IMR-90 (cell line): ENCODE measurements around the gene FKTN. TPM values are rescaled to one million over a fixed set of nuclear protein-coding genes. Genes with fewer than 3 reads are reported as not detected.

Experiments
- ATAC-seq: fragments of 200-7000 bp; cut with Tn5 transposase; 2 replicates; pipeline ENCODE4 v1.9.1; 2020; ENCODE audit warnings: low read depth, mild to moderate bottlenecking, moderate library complexity
- BruUV-seq: library from RNA; stranded (reverse); fragments of 400-500 nt; replicated peaks from 2 replicates; lab custom pipeline; 2021; lab: Mats Ljungman, UMichigan
- CTCF ChIA-PET: fragments of 300-600 bp; formaldehyde crosslinking; extraction: SDS; loops from one replicate; lab custom pipeline; 2021; ENCODE audit warnings: antibody characterized with exemption; lab: Yijun Ruan, JAX
- POLR2A ChIA-PET: fragments of 300-600 bp; sonication (Branson Sonifier 250); formaldehyde crosslinking; loops from one replicate; lab custom pipeline; 2022; ENCODE audit warnings: antibody characterized with exemption; ENCODE audit not compliant: unreplicated experiment; lab: Charles Lee
- DNase-seq: peaks from one replicate; pipeline ENCODE4 v3.0.0; 2013
- H2AFZ ChIP-seq: replicated peaks from 2 replicates; pipeline ENCODE3; 2013; ENCODE audit warnings: low read length, mild to moderate bottlenecking; ENCODE audit not compliant: poor library complexity
- H2AK5ac ChIP-seq: 2 replicates; pipeline ENCODE4 v1.6.1; 2013; ENCODE audit warnings: low read depth, low read length, inconsistent platforms
- H2AK9ac ChIP-seq: replicated peaks from 2 replicates; pipeline ENCODE3; 2013; ENCODE audit warnings: mild to moderate bottlenecking, low read depth, low read length, moderate library complexity; ENCODE audit not compliant: poor library complexity
- H2BK120ac ChIP-seq: 2 replicates; pipeline ENCODE4 v1.6.1; 2013; ENCODE audit warnings: low read depth, low read length, inconsistent platforms
- H2BK15ac ChIP-seq: 3 replicates; pipeline ENCODE4 v1.6.1; 2013; ENCODE audit warnings: low read depth, low read length, inconsistent platforms
- H2BK20ac ChIP-seq: 2 replicates; pipeline ENCODE4 v1.6.1; 2013; ENCODE audit warnings: low read depth, mild to moderate bottlenecking, inconsistent platforms, low read length, moderate library complexity
- H2BK5ac ChIP-seq: 2 replicates; pipeline ENCODE4 v1.6.1; 2013; ENCODE audit warnings: mild to moderate bottlenecking, low read depth, low read length, inconsistent platforms; ENCODE audit not compliant: poor library complexity, severe bottlenecking
- H3K14ac ChIP-seq: replicated peaks from 2 replicates; pipeline ENCODE4 v1.6.1; 2013; ENCODE audit warnings: low read depth, low read length, inconsistent platforms
- H3K18ac ChIP-seq: 2 replicates; pipeline ENCODE4 v1.6.1; 2013; ENCODE audit warnings: low read depth, low read length, control low read depth
- H3K23ac ChIP-seq: 2 replicates; pipeline ENCODE4 v1.6.1; 2013; ENCODE audit warnings: low read depth, low read length, inconsistent platforms
- H3K27ac ChIP-seq: 2 replicates; pipeline ENCODE4 v1.5.1; 2013; ENCODE audit warnings: mild to moderate bottlenecking, control low read depth, low read length; ENCODE audit not compliant: insufficient read depth
- H3K27me3 ChIP-seq: 2 replicates; pipeline ENCODE4 v1.6.1; 2013; ENCODE audit warnings: low read length; ENCODE audit not compliant: control insufficient read depth, insufficient read depth
- H3K36me3 ChIP-seq: 2 replicates; pipeline ENCODE4 v1.6.1; 2013; ENCODE audit warnings: low read length, mixed read lengths; ENCODE audit not compliant: control insufficient read depth, insufficient read depth
- H3K4ac ChIP-seq: 2 replicates; pipeline ENCODE4 v1.6.1; 2013; ENCODE audit warnings: low read depth, low read length, inconsistent platforms
- H3K4me1 ChIP-seq: 2 replicates; pipeline ENCODE4 v1.6.1; 2013; ENCODE audit warnings: low read length, mixed read lengths; ENCODE audit not compliant: control insufficient read depth, insufficient read depth
- H3K4me2 ChIP-seq: 2 replicates; pipeline ENCODE4 v1.6.1; 2013; ENCODE audit warnings: low read depth, mild to moderate bottlenecking, control low read depth, low read length, moderate library complexity
- H3K4me3 ChIP-seq: 2 replicates; pipeline ENCODE4 v1.5.1; 2013; ENCODE audit warnings: low read depth, mild to moderate bottlenecking, control low read depth, low read length, moderate library complexity; ENCODE audit not compliant: insufficient read depth
- H3K56ac ChIP-seq: 2 replicates; pipeline ENCODE4 v1.6.1; 2013; ENCODE audit warnings: low read length, inconsistent platforms; ENCODE audit not compliant: insufficient read depth; ENCODE audit errors: extremely low read depth
- H3K79me1 ChIP-seq, 2 experiments: 2 replicates each; pipeline ENCODE4 v1.6.1; 2013; ENCODE audit warnings: low read length in 2 of 2, inconsistent platforms in 1 of 2, low read depth in 1 of 2
- H3K9ac ChIP-seq: 2 replicates; pipeline ENCODE4 v1.6.1; 2013; ENCODE audit warnings: low read depth, low read length, control low read depth
- H3K9me1 ChIP-seq: 2 replicates; pipeline ENCODE4 v1.6.1; 2013; ENCODE audit warnings: low read length, inconsistent platforms; ENCODE audit not compliant: insufficient read depth
- H3K9me3 ChIP-seq: 2 replicates; pipeline ENCODE4 v1.6.1; 2013; ENCODE audit warnings: low read length; ENCODE audit not compliant: control insufficient read depth, insufficient read depth
- H4K20me1 ChIP-seq: 2 replicates; pipeline ENCODE4 v1.6.1; 2013; ENCODE audit warnings: low read length, inconsistent platforms; ENCODE audit not compliant: insufficient read depth
- H4K5ac ChIP-seq: 2 replicates; pipeline ENCODE4 v1.6.1; 2013; ENCODE audit warnings: mild to moderate bottlenecking, low read depth, low read length, control low read depth
- H4K8ac ChIP-seq, 2 experiments: 2 replicates each; pipeline ENCODE4 v1.6.1; 2013; ENCODE audit warnings: low read depth in 2 of 2, low read length in 2 of 2, control low read depth in 1 of 2, inconsistent platforms in 1 of 2
- H4K91ac ChIP-seq: 2 replicates; pipeline ENCODE4 v1.6.1; 2013; ENCODE audit warnings: low read depth, low read length, inconsistent platforms; ENCODE audit not compliant: insufficient read depth
- CEBPB ChIP-seq: IDR thresholded peaks from 2 replicates; pipeline ENCODE4 v1.6.1; 2012; ENCODE audit warnings: low read depth, low read length, improper control_type of control experiment
- FOS ChIP-seq: fragments of 150-350 bp; IDR thresholded peaks from 2 replicates; pipeline ENCODE4 v1.6.1; 2016; ENCODE audit warnings: low read depth, low read length
- POLR2A ChIP-seq: IDR thresholded peaks from 2 replicates; pipeline ENCODE4 v1.6.1; 2012; ENCODE audit warnings: mild to moderate bottlenecking, low read depth, low read length
- RAD21 ChIP-seq: IDR thresholded peaks from 2 replicates; pipeline ENCODE4 v1.6.1; 2012; ENCODE audit warnings: low read length, improper control_type of control experiment
- SMC3 ChIP-seq: fragments of 150-350 bp; IDR thresholded peaks from 2 replicates; pipeline ENCODE4 v1.6.1; 2016; ENCODE audit warnings: low read depth, mild to moderate bottlenecking, antibody characterized with exemption, low read length, moderate library complexity
- WGBS, 2 experiments: methylation state at CpG; one replicate each; pipeline versions ENCODE4 v1.1.5 to v1.1.7; 2013; ENCODE audit warnings: missing lambda C conversion rate in 2 of 2; ENCODE audit not compliant: insufficient read length in 1 of 2; ENCODE audit errors: extremely low coverage in 2 of 2; 5-methylcytosine and 5-hydroxymethylcytosine counted together
- dilution Hi-C: fragments of 300-500 bp; cut with HindIII; formaldehyde crosslinking; loops from one replicate; pipeline ENCODE4 v1.14.3; 2018; ENCODE audit warnings: low sequenced_read_pairs; ENCODE audit not compliant: unreplicated experiment
- in situ Hi-C: fragments of 300-500 bp; cut with MboI; formaldehyde crosslinking; loops from 3 replicates; pipeline ENCODE4 v1.14.3; 2019; ENCODE audit warnings: low sequenced_read_pairs, inconsistent platforms, mixed read lengths
- intact Hi-C: fragments of 100-400 bp; cut with micrococcal nuclease; formaldehyde crosslinking; loops from 2 replicates; pipeline ENCODE4 v1.10.0; 2022
- polyA plus RNA-seq, 3 experiments: library from polyadenylated mRNA; depleted of rRNA; stranded (reverse); fragments of >200 nt; gene quantifications; 2 replicates each; pipeline ENCODE4 v1.2.3, GENCODE V29; 2012; ENCODE audit warnings: low replicate concordance in 1 of 3
- total RNA-seq: library from RNA; depleted of rRNA; stranded (reverse); fragments of >200 nt; gene quantifications from 2 replicates; pipeline ENCODE4 v1.2.3, GENCODE V29; 2012
- TF ChIP-seq, protein P1 (sequence below): fragments of 150-350 bp; IDR thresholded peaks from 2 replicates; pipeline ENCODE4 v1.6.1; 2017; ENCODE audit warnings: mild to moderate bottlenecking, antibody characterized with exemption, low read length, low read depth
- TF ChIP-seq, protein P2 (sequence below): conservative IDR thresholded peaks from 2 replicates; pipeline ENCODE4 v1.5.1; 2012; ENCODE audit warnings: mild to moderate bottlenecking, low read depth, low read length, improper control_type of control experiment

Gene FKTN
- total and polyA plus RNA-seq, 2 of the 4 experiments (the other 2 are of a cell fraction), result 8.6 to 20.3 TPM

DNA sequence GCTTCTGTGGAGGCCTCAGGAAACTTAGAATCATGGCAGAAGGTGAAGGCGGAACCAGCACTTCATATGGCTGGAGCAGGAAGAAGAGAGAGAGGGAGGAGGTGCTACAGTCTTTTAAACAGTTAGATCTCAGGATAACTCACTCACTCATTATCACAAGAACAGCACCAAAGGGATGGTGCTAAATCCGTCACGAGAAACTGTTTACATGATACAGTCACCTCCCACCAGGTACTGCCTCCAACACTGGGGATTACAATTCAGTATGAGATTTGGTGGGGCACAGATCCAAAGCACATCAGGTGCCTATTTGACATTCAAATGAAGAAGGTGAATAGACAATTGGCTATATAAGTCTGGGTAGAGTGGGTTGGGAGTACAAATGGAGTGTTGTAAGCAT is 35.2 kb downstream of the FKTN start:
- POLR2A ChIA-PET, result no interaction called here

More for the DNA sequence above, 35.2 kb downstream of the FKTN start:
- no peak overlapping the region for H3K4me3 ChIP-seq
- no CpG with 5 or more reads among the region's 3 CpGs for WGBS, 2 experiments
- TF ChIP-seq SMC3 (no peak), CEBPB (no peak), FOS (no peak), RAD21 (no peak), POLR2A (no peak)
- TF ChIP-seq, protein P1, sequence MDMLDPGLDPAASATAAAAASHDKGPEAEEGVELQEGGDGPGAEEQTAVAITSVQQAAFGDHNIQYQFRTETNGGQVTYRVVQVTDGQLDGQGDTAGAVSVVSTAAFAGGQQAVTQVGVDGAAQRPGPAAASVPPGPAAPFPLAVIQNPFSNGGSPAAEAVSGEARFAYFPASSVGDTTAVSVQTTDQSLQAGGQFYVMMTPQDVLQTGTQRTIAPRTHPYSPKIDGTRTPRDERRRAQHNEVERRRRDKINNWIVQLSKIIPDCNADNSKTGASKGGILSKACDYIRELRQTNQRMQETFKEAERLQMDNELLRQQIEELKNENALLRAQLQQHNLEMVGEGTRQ, result no peak
- TF ChIP-seq, protein P2, sequence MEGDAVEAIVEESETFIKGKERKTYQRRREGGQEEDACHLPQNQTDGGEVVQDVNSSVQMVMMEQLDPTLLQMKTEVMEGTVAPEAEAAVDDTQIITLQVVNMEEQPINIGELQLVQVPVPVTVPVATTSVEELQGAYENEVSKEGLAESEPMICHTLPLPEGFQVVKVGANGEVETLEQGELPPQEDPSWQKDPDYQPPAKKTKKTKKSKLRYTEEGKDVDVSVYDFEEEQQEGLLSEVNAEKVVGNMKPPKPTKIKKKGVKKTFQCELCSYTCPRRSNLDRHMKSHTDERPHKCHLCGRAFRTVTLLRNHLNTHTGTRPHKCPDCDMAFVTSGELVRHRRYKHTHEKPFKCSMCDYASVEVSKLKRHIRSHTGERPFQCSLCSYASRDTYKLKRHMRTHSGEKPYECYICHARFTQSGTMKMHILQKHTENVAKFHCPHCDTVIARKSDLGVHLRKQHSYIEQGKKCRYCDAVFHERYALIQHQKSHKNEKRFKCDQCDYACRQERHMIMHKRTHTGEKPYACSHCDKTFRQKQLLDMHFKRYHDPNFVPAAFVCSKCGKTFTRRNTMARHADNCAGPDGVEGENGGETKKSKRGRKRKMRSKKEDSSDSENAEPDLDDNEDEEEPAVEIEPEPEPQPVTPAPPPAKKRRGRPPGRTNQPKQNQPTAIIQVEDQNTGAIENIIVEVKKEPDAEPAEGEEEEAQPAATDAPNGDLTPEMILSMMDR, result no peak
- DNase-seq (no peak), ATAC-seq (no peak)
- H3K27me3 ChIP-seq, result no peaks in the 10 kb centered on the region
- no peak overlapping the region for H2BK15ac ChIP-seq
- H4K20me1 ChIP-seq, result no peaks in the 10 kb centered on the region
- H3K14ac ChIP-seq, result no peak overlapping the region
- H3K4ac ChIP-seq, result no peak overlapping the region
- no peak overlapping the region for H2AK5ac ChIP-seq
- no peak overlapping the region for H4K91ac ChIP-seq
- H3K4me1 ChIP-seq, result no peaks in the 10 kb centered on the region
- no peak overlapping the region for H3K18ac ChIP-seq
- CTCF ChIA-PET, result no interaction called here
- no peak overlapping the region for H2AK9ac ChIP-seq
- no peak overlapping the region for H3K56ac ChIP-seq
- no peak overlapping the region for H4K8ac ChIP-seq
- no peak overlapping the region for H2AFZ ChIP-seq
- in situ Hi-C loops, result no loop called here
- no peak overlapping the region for H3K27ac ChIP-seq
- 0 out of 4 replicates have a peak, but pooled peaks cover 0 to 3% of the 10 kb centered on the region in 2 experiments for H3K79me1 ChIP-seq
- no TSS peak for BruUV-seq
- H2BK5ac ChIP-seq, result no peak overlapping the region
- H3K36me3 ChIP-seq, result peaks cover 8% of the 10 kb centered on the region
- no peak overlapping the region for H3K9ac ChIP-seq
- no peak overlapping the region for H3K23ac ChIP-seq
- H3K9me1 ChIP-seq, result no peaks in the 10 kb centered on the region
- no peak overlapping the region for H4K5ac ChIP-seq
- H2BK20ac ChIP-seq, result no peak overlapping the region
- intact Hi-C loops, result no loop called here
- peaks cover 2% of the 10 kb centered on the region; the same call in 1 of the 2 replicates for H3K9me3 ChIP-seq
- H3K4me2 ChIP-seq, result no peak overlapping the region
- dilution Hi-C loops, result no loop called here
- H2BK120ac ChIP-seq, result no peak overlapping the region
